ENCODE data around the gene TANC1. TPM values are rescaled to one million over a fixed set of nuclear protein-coding genes. Genes with fewer than 3 reads are reported as not detected.

The TANC1 gene
- total and polyA plus RNA-seq, 2 donors (not counting 3 experiments of a cell fraction or from before 2014, with no cell fraction given) = 58.9 to 99.4 TPM

DNA sequence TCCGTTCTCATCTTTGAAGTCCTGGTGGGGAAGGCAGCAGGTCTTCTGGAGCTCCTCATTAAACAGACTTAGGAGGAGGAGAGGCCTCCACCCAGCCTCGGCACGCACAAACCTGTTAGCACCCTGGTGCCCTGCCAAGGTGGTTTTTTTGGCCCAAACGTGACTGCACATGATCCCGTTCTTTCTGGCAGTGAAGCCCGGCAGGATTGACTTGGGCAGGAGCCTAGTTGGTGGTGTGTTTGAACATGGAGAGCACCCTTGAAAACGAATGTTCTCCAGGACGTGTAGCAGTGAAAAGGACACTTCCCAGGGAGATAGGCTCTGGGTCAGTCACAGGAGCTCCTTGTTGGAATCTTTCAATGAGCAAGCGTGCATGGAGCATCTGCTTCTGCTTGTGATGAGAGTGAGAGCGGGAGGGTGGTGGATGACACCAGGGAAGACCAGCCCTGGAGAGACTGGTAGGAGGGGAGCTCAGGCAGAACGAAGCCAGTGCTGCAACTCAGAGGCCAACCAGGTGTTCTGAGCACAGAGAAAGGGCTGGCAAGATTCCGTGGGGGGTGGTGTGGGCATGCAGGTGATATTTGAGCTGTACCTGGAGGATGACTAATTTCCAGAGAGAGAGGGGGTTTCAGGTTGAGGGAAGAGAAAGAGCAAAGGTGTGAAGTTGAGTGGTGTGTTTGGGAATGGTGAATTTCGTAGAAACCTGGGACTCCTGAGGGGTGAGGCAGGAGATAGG is 73.8 kb downstream of the TANC1 start:
- Histone ChIP-seq H3K4me2 (ENCODE audit: insufficient read depth, low read length) (no peak overlapping the region), H3K27ac (ENCODE audit: insufficient read depth, low read depth, low read length) (no peak overlapping the region), H3K36me3 (ENCODE audit: control insufficient read depth in 2 of 2, extremely low read depth in 1 of 2, insufficient read depth in 2 of 2, low read length in 2 of 2) (peaks cover 0 to 9% of the 10 kb centered on the region in 2 experiments), H3K27me3 (ENCODE audit: control insufficient read depth in 2 of 2, insufficient read depth in 2 of 2, low read length in 2 of 2) (no peaks in the 10 kb centered on the region), H3K9ac (replicated peaks; ENCODE audit: extremely low read depth, insufficient read depth, low read length) (no peak overlapping the region), H3K9me3 (replicated peaks; ENCODE audit: control insufficient read depth, insufficient read depth, low read length) (no peaks in the 10 kb centered on the region), H4K20me1 (replicated peaks; ENCODE audit: control insufficient read depth, extremely low read depth, insufficient read depth, low read length) (no peaks in the 10 kb centered on the region), H3K9me1 (replicated peaks; ENCODE audit: control insufficient read depth, extremely low read depth, insufficient read depth, low read length) (no peaks in the 10 kb centered on the region), H3K4me1 (ENCODE audit: control insufficient read depth, extremely low read depth, insufficient read depth, low read length) (peaks cover 28% of the 10 kb centered on the region), H3K79me2 (ENCODE audit: control insufficient read depth, insufficient read depth, low read length) (peaks cover 55% of the 10 kb centered on the region), H3K4me3 (replicated peaks in 1 of 3; ENCODE audit: insufficient read depth in 1 of 3, low read depth in 1 of 3, low read length in 3 of 3) (no peak overlapping the region), H2AFZ (ENCODE audit: low read depth, low read length) (no peak overlapping the region)
- ChIA-PET POLR2A (no interaction called here), CTCF (interaction anchor here (1.1 to 1.6 kb wide), 2 partner anchors 11 to 77 kb away, joined by 3 to 4 read pairs; no protein-coding TSS in a partner anchor)
- dilution Hi-C loops (cut with MboI; ENCODE audit: extremely low pct_ligation_motif_present, low sequenced_read_pairs) (no loop called here), intact Hi-C loops (cut with micrococcal nuclease) (no loop called here)
- TF ChIP-seq POLR2A (IDR thresholded peaks at IDR 0.05; ENCODE audit: low read depth, low read length) = no peak
- TF ChIP-seq GATA2 (IDR thresholded peaks at IDR 0.05; ENCODE audit: insufficient read depth, insufficient read length, low read depth, low read length) = no peak
- TF ChIP-seq FOS (IDR thresholded peaks at IDR 0.05; ENCODE audit: borderline replicate concordance, insufficient read depth, low read length) = no peak
- no peak for TF ChIP-seq JUN (IDR thresholded peaks at IDR 0.05; ENCODE audit: borderline replicate concordance, insufficient read depth, insufficient read length, low read depth)
- no peak for TF ChIP-seq MAX (IDR thresholded peaks at IDR 0.05; ENCODE audit: insufficient read depth, insufficient read length)
- TF ChIP-seq MYC (IDR thresholded peaks at IDR 0.05; ENCODE audit: low read depth, low read length) = no peak
- no peak for TF ChIP-seq CTCF (IDR thresholded peaks at IDR 0.05; ENCODE audit: extremely low read depth in 1 of 2, insufficient read depth in 1 of 2, low read depth in 1 of 2, low read length in 2 of 2)
- no peak for TF ChIP-seq POLR2AphosphoS5 (IDR thresholded peaks at IDR 0.05; ENCODE audit: insufficient read depth, low read depth, low read length)
- TF ChIP-seq EZH2 (IDR thresholded peaks at IDR 0.05; ENCODE audit: borderline replicate concordance, low read depth, low read length, severe bottlenecking) = no peak
- no TSS peak for BruUV-seq (replicated peaks)
- no peak for DNase-seq (ENCODE audit: low read depth, low spot score)
- no peak for FAIRE-seq
